GM12878 (cell line): ENCODE results near the gene CARMIL3. TPM values are rescaled to one million over a fixed set of nuclear protein-coding genes. Genes with fewer than 3 reads are reported as not detected.

Experiments used
- ATAC-seq: fragments of 200-7000 bp; cut with Tn5 transposase; 3 replicates; pipeline ENCODE4 v1.9.1; 2020; ENCODE audit warnings: mild to moderate bottlenecking, moderate library complexity
- BruUV-seq: library from RNA; stranded (reverse); fragments of 400-500 nt; replicated peaks from 2 replicates; lab custom pipeline; 2021; lab: Mats Ljungman, UMichigan
- CTCF ChIA-PET: fragments of 300-600 bp; sonication (Branson Sonifier 250); formaldehyde crosslinking; extraction: SDS; loops from one replicate; lab custom pipeline; 2021; ENCODE audit warnings: inconsistent platforms; lab: Yijun Ruan, JAX
- POLR2A ChIA-PET: fragments of 350-600 bp; formaldehyde crosslinking; extraction: SDS; loops from one replicate; lab custom pipeline; 2021; ENCODE audit warnings: inconsistent platforms; lab: Charles Lee
- RAD21 ChIA-PET: fragments of 300-600 bp; sonication (Branson Sonifier 250); formaldehyde crosslinking; loops from one replicate; lab custom pipeline; 2023; ENCODE audit warnings: antibody characterized with exemption; ENCODE audit not compliant: unreplicated experiment; lab: Charles Lee
- SMC1A ChIA-PET: fragments of 300-600 bp; sonication (Branson Sonifier 250); formaldehyde crosslinking; loops from one replicate; lab custom pipeline; 2023; ENCODE audit not compliant: unreplicated experiment, uncharacterized antibody; lab: Charles Lee
- DNase-seq: peaks from one replicate; pipeline ENCODE4 v3.0.0-alpha.2; 2011; ENCODE audit warnings: low read depth, low spot score
- FAIRE-seq: peaks from 3 replicates; lab custom pipeline; 2011; peaks lifted over from hg19 to GRCh38; lab: Jason Lieb, UNC
- H2AFZ ChIP-seq: 2 replicates; pipeline ENCODE4 v1.6.0; 2011; ENCODE audit warnings: low read depth, low read length, control low read depth; ENCODE audit not compliant: control insufficient read depth
- H3K27ac ChIP-seq: 2 replicates; pipeline ENCODE4 v1.5.1; 2011; ENCODE audit warnings: control low read depth; ENCODE audit not compliant: control insufficient read depth, insufficient read depth
- H3K27me3 ChIP-seq, 2 experiments: replicated peaks in 1 of 2; 2 replicates each; pipeline versions ENCODE4 v1.6.0 to v1.6.1; 2011; ENCODE audit warnings: low read length in 1 of 2; ENCODE audit not compliant: control insufficient read depth in 2 of 2, insufficient read depth in 2 of 2
- H3K36me3 ChIP-seq, 2 experiments: 2 replicates each; pipeline ENCODE4 v1.5.1; 2011; ENCODE audit warnings: low read length in 1 of 2; ENCODE audit not compliant: control insufficient read depth in 2 of 2, insufficient read depth in 2 of 2
- H3K4me1 ChIP-seq: 2 replicates; pipeline ENCODE4 v1.6.1; 2011; ENCODE audit warnings: mild to moderate bottlenecking, low read length, moderate library complexity, mixed read lengths; ENCODE audit not compliant: control insufficient read depth, insufficient read depth
- H3K4me2 ChIP-seq: 2 replicates; pipeline ENCODE4 v1.6.0; 2011; ENCODE audit warnings: control low read depth; ENCODE audit not compliant: control insufficient read depth, insufficient read depth
- H3K4me3 ChIP-seq: fragments of 200-600 bp; sonication (generic); 2 replicates; pipeline ENCODE4 v1.5.1; 2016
- H3K79me2 ChIP-seq: 2 replicates; pipeline ENCODE4 v1.6.0; 2011; ENCODE audit warnings: low read length; ENCODE audit not compliant: control insufficient read depth, insufficient read depth
- H3K9ac ChIP-seq: 2 replicates; pipeline ENCODE4 v1.8.0; 2011; ENCODE audit warnings: low read length, control low read depth, mixed read lengths; ENCODE audit not compliant: control insufficient read depth, insufficient read depth
- H3K9me3 ChIP-seq: replicated peaks from 3 replicates; pipeline ENCODE4 v1.5.1; 2011; ENCODE audit warnings: mild to moderate bottlenecking, low read length; ENCODE audit not compliant: control insufficient read depth, insufficient read depth
- H4K20me1 ChIP-seq: 2 replicates; pipeline ENCODE4 v1.6.0; 2011; ENCODE audit not compliant: control insufficient read depth, insufficient read depth
- BRCA1 ChIP-seq: IDR thresholded peaks from 2 replicates; pipeline ENCODE4 v1.6.1; 2011; ENCODE audit warnings: low read depth, low read length, improper control_type of control experiment
- CHD2 ChIP-seq: IDR thresholded peaks from 2 replicates; pipeline ENCODE4 v1.6.1; 2011; ENCODE audit warnings: low read depth, low read length, improper control_type of control experiment, borderline replicate concordance
- CREB1 ChIP-seq: IDR thresholded peaks from 2 replicates; pipeline ENCODE4 v1.6.1; 2012; ENCODE audit warnings: low read depth, mild to moderate bottlenecking, inconsistent platforms
- EP300 ChIP-seq, 2 experiments: fragments of 150-350 bp in 1 of 2; IDR thresholded peaks; 2 replicates each; pipeline ENCODE4 v1.6.1; 2011 to 2012; ENCODE audit warnings: low read depth in 2 of 2, low read length in 2 of 2, borderline replicate concordance in 1 of 2, improper control_type of control experiment in 1 of 2, inconsistent platforms in 1 of 2; ENCODE audit not compliant: control insufficient read depth in 1 of 2
- FOXK2 ChIP-seq: fragments of 450-650 bp; IDR thresholded peaks from 2 replicates; pipeline ENCODE4 v1.6.1; 2017; ENCODE audit warnings: mild to moderate bottlenecking, moderate library complexity
- NR2C2 ChIP-seq: IDR thresholded peaks from 2 replicates; pipeline ENCODE4 v1.6.1; 2011; ENCODE audit warnings: borderline replicate concordance, low read depth; ENCODE audit not compliant: control insufficient read depth, insufficient read length
- PBX3 ChIP-seq: IDR thresholded peaks from 2 replicates; pipeline ENCODE4 v1.6.1; 2011; ENCODE audit warnings: mild to moderate bottlenecking, low read depth, low read length, moderate library complexity; ENCODE audit not compliant: insufficient replicate concordance
- POLR2AphosphoS5 ChIP-seq: IDR thresholded peaks from 2 replicates; pipeline ENCODE4 v1.6.1; 2011; ENCODE audit warnings: mild to moderate bottlenecking, low read length, inconsistent platforms
- TCF12 ChIP-seq: IDR thresholded peaks from 2 replicates; pipeline ENCODE4 v1.6.1; 2011; ENCODE audit warnings: low read depth, mild to moderate bottlenecking, low read length
- USF2 ChIP-seq: IDR thresholded peaks from 2 replicates; pipeline ENCODE4 v1.6.1; 2011; ENCODE audit warnings: low read depth, low read length, improper control_type of control experiment, borderline replicate concordance
- YY1 ChIP-seq: IDR thresholded peaks from 2 replicates; pipeline ENCODE4 v1.6.1; 2011; ENCODE audit warnings: low read depth, mild to moderate bottlenecking, low read length
- WGBS: methylation state at CpG from one replicate; pipeline ENCODE4 v1.1.6; 2016; ENCODE audit warnings: low lambda C conversion rate; ENCODE audit not compliant: insufficient replicate concordance, insufficient coverage; ENCODE audit errors: missing lambda C conversion rate; 5-methylcytosine and 5-hydroxymethylcytosine counted together
- in situ Hi-C: fragments of 300-500 bp; cut with MboI; formaldehyde crosslinking; loops from 9 replicates; pipeline ENCODE4 v1.14.3; 2018; ENCODE audit warnings: mixed read lengths
- intact Hi-C: fragments of 100-400 bp; cut with micrococcal nuclease; formaldehyde crosslinking; loops from one replicate; pipeline ENCODE4 v1.14.2; 2022; ENCODE audit not compliant: unreplicated experiment
- polyA plus RNA-seq, 11 experiments: library from polyadenylated mRNA; depleted of rRNA in 4 of 11; unstranded in 6 of 11; stranded (reverse) in 5 of 11; fragments of >200 nt; fragmentation: Nextera tagmentation in 4 of 11; fragmentation: Illumina TruSeq in 1 of 11; extraction: Ambion mirVana in 4 of 11; extraction: Trizol in 1 of 11; gene quantifications; 1 replicate in 1 of 11; 2 replicates in 10 of 11; pipeline versions ENCODE4 v1.2.1 to v1.2.3, GENCODE V29; 2011 to 2016; ENCODE audit warnings: inconsistent platforms in 2 of 11, missing spikeins in 2 of 11, low read depth in 1 of 11
- total RNA-seq, 4 experiments: library from RNA; depleted of rRNA in 3 of 4; stranded (reverse); fragments of >200 nt in 3 of 4; fragmentation: Illumina TruSeq in 1 of 4; extraction: Trizol in 1 of 4; gene quantifications; 2 replicates each; pipeline versions ENCODE4 v1.2.1 to v1.2.3, GENCODE V29; 2013 to 2021
- TF ChIP-seq, protein P1 (sequence below): IDR thresholded peaks from 2 replicates; pipeline ENCODE4 v1.6.1; 2011; ENCODE audit warnings: low read depth, mild to moderate bottlenecking, low read length, moderate library complexity, borderline replicate concordance; ENCODE audit errors: extremely low read depth

The CARMIL3 gene
- total and polyA plus RNA-seq, 10 of the 15 experiments (the other 5 are each of a cell fraction or from before 2014, with no cell fraction given) = 0.09 to 0.32 (median 0.25) TPM; not detected in 3

DNA sequence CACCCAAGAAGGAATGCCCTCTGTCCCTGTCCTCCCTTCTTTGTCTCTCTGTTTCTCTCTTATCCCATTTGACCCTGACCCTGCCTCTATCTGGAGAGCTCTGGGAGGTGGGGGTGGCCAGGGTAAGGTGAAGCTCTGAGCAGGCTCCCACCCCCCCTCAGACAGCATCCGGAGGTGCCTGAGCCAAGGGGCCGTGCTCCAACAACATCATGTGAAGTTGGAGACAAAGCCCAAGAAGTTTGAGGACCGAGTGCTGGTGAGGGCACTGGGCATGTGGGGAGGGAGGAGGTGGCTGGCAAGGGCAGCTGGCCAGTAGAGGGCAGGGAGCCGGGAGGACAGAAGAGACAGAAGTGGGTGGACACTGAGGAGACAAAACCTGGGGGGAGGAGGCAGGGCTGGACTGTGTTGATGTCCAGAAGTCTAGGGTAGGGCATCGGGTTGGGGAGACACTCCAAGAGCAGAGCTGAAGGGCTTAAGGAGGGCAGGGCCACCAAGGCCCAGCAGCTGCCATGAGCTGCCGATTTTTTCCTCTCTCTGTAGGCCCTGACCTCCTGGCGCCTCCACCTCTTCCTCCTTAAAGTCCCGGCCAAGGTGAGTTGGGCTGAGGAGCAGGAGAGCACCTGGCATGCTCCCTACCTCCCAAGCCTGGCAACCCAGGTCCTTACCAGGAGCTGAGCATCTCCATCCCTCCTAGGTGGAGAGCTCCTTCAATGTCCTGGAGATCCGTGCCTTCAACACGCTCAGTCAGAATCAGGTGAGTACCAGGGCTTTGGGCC is 1.9 kb downstream of the CARMIL3 start:
- Histone ChIP-seq H3K36me3 (no peaks in the 10 kb centered on the region), H3K9ac (no peak overlapping the region), H2AFZ (no peak overlapping the region), H3K4me1 (peaks cover 21% of the 10 kb centered on the region), H3K9me3 (no peaks in the 10 kb centered on the region)
- SMC1A ChIA-PET = interaction anchor here (0.6 to 1.3 kb wide), 4 partner anchors 18 to 51 kb away, joined by 3 to 4 read pairs (median 3); no protein-coding TSS in a partner anchor
- WGBS = 41% methylated on average over 10 of the region's 10 CpGs
- RAD21 ChIA-PET = interaction anchor here (1.0 kb wide), 2 partner anchors 39 to 55 kb away, joined by 4 to 8 read pairs; no protein-coding TSS in a partner anchor
- no peak for FAIRE-seq
- no peak for DNase-seq
- POLR2A ChIA-PET = interaction anchor here (1.0 kb wide), 1 partner anchor 39 kb away, joined by 4 read pairs; no protein-coding TSS in a partner anchor
- TF ChIP-seq, protein P1, sequence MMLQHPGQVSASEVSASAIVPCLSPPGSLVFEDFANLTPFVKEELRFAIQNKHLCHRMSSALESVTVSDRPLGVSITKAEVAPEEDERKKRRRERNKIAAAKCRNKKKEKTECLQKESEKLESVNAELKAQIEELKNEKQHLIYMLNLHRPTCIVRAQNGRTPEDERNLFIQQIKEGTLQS = no peak
- 0 out of 2 replicates have a peak, but pooled peaks have one; percentile 0 for TF ChIP-seq FOXK2
- TF ChIP-seq, all 136 proteins: peak for 1
- Histone ChIP-seq H3K4me3 (no peak overlapping the region), H3K27me3 (peaks cover 0 to 3% of the 10 kb centered on the region in 2 experiments; a peak in 1 of 4 replicates), H4K20me1 (no peaks in the 10 kb centered on the region), H3K79me2 (no peaks in the 10 kb centered on the region), H3K27ac (no peak overlapping the region), H3K4me2 (no peak overlapping the region)
- in situ Hi-C loops (no loop called here), intact Hi-C loops (loop anchor here (2.0 kb wide), 1 partner anchor 39 kb away; no protein-coding TSS in a partner anchor)
- ATAC-seq = no peak
- CTCF ChIA-PET = interaction anchor here (0.8 to 6.3 kb wide), 3 partner anchors 38 to 61 kb away, joined by 3 to 197 read pairs (median 5); partner anchors contain the start of genes DCAF11, NRL and PCK2
- no TSS peak for BruUV-seq

DNA sequence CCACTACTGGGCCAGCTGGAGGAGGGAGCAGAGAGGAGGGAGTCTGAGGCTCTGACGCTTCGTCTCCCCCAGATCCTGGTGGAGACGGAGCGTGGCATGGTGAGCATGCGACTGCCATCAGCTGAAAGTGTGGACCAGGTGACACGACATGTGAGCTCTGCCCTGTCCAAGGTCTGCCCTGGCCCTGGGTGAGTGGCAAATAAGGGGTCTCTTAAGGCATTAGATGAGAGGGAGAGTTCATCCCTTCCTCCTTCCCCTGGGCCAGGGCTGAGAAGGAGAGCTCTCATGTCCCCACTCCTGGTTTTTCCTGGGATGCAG is 2.5 kb downstream of the CARMIL3 start:
- peaks cover 15% of the 10 kb centered on the region for H3K4me1 ChIP-seq
- DNase-seq = no peak
- ChIA-PET RAD21 (interaction anchor here (1.0 kb wide), 2 partner anchors 39 to 55 kb away, joined by 4 to 8 read pairs; no protein-coding TSS in a partner anchor), POLR2A (interaction anchor here (1.0 kb wide), 1 partner anchor 39 kb away, joined by 4 read pairs; no protein-coding TSS in a partner anchor), CTCF (interaction anchor here (0.8 to 6.3 kb wide), 3 partner anchors 38 to 60 kb away, joined by 3 to 197 read pairs (median 5); partner anchors contain the start of genes DCAF11, NRL and PCK2), SMC1A (interaction anchor here (1.1 to 1.3 kb wide), 2 partner anchors 18 to 36 kb away, joined by 3 read pairs; no protein-coding TSS in a partner anchor)
- no peak overlapping the region for H2AFZ ChIP-seq
- H3K4me2 ChIP-seq = no peak overlapping the region
- intact Hi-C loops = no loop called here
- no peak for ATAC-seq
- BruUV-seq = no TSS peak
- no peaks in the 10 kb centered on the region for H4K20me1 ChIP-seq
- no peaks in the 10 kb centered on the region for H3K79me2 ChIP-seq
- peaks cover 0 to 3% of the 10 kb centered on the region in 2 experiments; a peak in 1 of 4 replicates for H3K27me3 ChIP-seq
- in situ Hi-C loops = no loop called here
- WGBS = 70% methylated on average over 6 of the region's 6 CpGs
- no peak for FAIRE-seq
- H3K36me3 ChIP-seq = no peaks in the 10 kb centered on the region
- no peaks in the 10 kb centered on the region for H3K9me3 ChIP-seq
- no peak overlapping the region for H3K9ac ChIP-seq
- no peak overlapping the region for H3K27ac ChIP-seq
- H3K4me3 ChIP-seq = no peak overlapping the region
- TF ChIP-seq YY1 (no peak), USF2 (no peak), POLR2AphosphoS5 (no peak), CHD2 (no peak), CREB1 (no peak), NR2C2 (no peak), PBX3 (no peak), BRCA1 (no peak), TCF12 (no peak), EP300 (IDR thresholded peaks at IDR 0.05; ENCODE audit: borderline replicate concordance in 1 of 2, control insufficient read depth in 1 of 2, low read depth in 2 of 2, low read length in 2 of 2) (no peak)
